CD4-positive, alpha-beta T cell treated with Interleukin-4 for 1 hour (primary cell): ENCODE measurements around the gene MET.
"Not testable (repeated sequence)": the region's sequence is repeated elsewhere in the genome, so short reads cannot be mapped to it uniquely, and the experiment has no call there.

Experiments used
- DNase-seq, 2 donors: peaks; one replicate each; pipeline ENCODE4 v3.0.0-alpha.2; 2020 to 2022

Gene MET

DNA sequence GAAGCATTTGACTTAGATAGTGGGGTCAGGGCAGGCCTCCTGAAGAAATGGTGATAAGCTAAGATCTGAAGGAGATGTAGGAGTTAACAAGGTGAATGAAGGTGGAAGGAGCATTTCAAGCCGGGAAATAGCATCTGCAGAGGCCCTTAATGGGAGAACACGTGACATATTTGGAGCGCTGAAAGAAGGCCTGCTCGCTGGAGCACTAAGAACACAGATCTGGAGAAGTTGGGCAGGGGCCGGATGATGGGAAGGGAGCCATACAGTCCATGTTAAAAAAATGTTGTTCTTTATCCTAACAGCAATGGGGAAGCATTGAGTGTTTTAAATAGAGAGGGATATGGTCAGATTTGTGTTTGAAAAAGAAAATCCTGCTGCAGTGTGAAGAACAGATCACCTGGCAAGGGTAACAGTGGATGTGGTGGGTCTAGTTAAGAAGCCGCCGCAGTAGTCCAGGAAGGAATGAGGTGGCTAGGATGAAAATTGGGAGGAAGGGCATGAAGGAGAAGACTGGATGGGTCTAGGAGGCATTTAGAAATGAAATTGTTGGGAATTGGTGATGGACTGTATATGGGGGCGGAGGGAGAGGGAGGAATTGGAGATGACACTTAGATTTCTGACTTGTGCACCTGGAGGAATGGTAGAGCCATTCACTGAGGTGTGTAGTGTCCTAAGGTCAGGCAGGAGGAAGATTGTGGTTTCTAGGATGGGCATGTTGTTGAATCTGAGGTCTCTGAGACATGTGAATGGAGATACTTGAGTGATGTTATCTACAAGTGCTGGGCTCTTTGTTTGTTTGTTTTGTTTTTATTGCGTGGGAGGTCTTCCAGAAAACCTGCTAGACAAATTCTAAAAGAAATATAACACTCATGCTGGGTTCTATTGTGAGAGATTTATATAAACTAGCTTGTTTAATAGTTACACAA lies 58.4 kb downstream of the MET start:
- DNase-seq, result no peak

DNA sequence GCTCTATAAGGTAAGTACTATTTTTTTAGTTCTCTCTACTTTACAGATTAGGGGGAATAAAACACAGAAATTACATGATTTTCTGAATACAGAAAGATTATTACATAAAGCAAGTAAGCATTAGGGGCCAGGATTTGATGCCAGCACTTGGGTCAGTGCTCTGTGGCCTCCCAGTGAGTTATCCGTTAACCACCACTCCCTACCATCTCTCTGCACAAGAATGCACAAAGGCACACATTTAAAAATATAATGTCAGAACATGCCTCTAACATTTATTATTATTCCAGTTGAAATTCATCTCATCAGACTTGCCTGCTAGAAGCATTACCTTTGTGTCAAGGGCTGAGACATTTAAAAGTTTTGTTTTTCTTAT lies 59.0 kb downstream of the MET start:
- no peak for DNase-seq

GRCh38 chr7:116731445-116732335 lies 59.7 kb downstream of the MET start:
- no peak for DNase-seq

GRCh38 chr7:116732788-116733694 lies 61.0 kb downstream of the MET start:
- no peak for DNase-seq

DNA sequence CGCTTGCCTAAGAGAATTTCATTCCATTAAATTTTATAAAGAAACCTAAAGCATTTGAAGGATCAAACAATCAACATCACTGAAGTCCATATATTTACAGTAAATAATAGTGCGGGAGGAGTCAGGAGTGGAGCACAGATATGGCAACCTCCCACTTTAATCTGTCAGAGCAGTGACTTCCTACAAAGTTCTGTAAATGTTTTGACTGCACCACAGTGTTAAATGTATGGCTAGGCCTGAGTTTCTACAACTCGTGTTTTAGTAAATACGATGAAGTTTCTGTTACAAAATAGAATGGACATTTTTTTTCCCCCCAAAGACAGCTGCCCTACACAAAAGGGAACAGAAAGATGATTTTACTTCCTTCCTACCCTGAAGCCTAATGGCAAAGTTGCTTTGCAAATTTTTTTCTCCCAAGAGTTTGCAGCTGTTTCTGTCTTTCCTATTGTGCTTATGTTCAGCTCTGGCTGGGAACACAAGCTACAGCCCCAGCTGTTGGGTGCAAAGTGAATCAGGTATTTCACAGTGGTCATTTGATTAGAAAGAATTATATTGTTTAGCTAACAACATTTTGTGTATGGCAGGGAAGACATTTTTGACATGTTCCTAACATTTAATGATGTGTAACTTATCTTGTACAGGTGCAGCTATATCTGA lies 62.1 kb downstream of the MET start:
- DNase-seq, result no peak

DNA sequence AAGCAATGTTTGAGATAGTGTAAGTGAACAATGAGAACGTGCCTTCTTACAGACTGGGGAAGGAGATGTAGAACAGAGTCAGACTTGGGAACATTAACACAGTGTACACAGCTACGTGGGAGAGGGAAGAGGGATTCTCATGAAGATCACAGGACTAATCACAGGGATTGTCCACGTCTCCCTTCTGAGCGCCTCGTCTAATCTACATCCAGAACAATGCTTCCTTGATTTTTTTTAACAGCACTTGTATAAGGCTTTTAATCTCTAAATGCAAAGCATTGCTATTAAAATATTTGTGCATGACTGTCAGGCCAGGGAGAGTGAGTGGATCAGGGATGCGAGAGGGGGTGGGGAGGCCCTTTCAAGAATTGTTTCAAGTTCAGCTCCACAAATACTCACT lies 62.7 kb downstream of the MET start:
- DNase-seq, result no peak

- DNase-seq, result no peak
These were observed 65.1 kb downstream of the MET start for GRCh38 chr7:116736927-116737715.

- no peak for DNase-seq
These were observed 66.4 kb downstream of the MET start for GRCh38 chr7:116738378-116738777.

- DNase-seq, result no peak
These were observed 67.3 kb downstream of the MET start for GRCh38 chr7:116739307-116739706.

- no peak for DNase-seq
These were observed 68.2 kb downstream of the MET start for GRCh38 chr7:116740231-116740630.

DNA sequence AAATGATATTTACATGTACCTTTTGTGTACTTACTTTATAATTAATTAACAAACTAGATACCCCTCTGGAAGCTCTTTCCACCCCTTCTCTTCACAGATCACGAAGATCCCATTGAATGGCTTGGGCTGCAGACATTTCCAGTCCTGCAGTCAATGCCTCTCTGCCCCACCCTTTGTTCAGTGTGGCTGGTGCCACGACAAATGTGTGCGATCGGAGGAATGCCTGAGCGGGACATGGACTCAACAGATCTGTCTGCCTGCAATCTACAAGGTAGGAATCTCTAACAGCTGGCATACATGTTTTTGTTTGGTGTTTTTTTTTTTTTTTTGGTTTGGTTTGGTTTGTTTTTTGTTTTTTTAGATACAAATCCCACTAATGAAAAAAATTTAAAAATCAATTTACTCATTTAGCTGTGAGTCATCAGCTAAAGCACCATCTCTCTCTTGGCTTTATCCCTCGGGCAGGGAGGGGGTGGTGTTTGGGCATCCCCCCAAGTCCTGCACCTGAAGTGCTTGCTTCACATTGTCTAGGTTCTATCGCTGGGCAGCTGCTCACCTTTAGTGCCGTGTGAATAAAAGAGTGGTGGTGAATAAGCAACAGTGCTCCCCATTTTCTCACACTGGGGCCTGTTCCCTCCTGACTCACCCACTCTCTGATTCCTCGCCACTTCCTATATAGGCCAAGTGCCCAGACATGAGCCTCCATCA lies 68.9 kb downstream of the MET start:
- DNase-seq, result no peak

DNA sequence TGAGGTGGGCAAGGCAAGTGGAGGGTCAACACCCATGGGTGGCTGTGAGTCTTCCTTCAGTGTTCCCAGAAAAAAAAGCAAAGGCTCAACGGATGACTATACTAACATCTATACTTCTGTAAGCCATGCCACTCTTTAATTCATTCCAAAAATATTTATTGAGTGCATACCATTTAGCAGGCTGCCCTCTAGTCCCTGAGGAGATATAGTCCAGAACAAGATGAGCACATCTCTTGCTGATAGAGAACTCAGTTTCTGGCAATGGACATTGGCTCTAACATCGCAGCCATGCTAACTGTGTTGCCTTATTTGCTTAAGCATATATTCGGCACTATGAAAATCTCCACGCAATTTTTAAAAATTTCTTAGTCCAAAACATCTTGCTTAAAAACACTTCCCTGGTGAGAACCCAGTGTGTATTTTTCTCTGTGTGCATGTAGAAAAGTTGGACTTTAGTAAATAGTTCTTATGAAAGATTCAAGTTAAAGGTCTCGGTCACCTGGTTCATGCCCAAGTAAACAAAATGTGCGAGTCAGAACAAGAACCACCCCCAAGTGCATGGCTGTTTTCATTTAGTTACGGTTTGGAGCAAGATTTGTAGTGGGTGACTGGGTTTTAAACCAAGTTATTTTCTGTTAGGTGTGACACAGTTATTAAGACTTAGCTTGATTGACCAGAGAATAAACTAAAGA lies 69.8 kb downstream of the MET start:
- DNase-seq, result no peak

GRCh38 chr7:116742641-116743040 lies 70.6 kb downstream of the MET start:
- DNase-seq, result no peak

GRCh38 chr7:116743835-116744234 lies 71.8 kb downstream of the MET start:
- DNase-seq, result not testable (repeated sequence)

DNA sequence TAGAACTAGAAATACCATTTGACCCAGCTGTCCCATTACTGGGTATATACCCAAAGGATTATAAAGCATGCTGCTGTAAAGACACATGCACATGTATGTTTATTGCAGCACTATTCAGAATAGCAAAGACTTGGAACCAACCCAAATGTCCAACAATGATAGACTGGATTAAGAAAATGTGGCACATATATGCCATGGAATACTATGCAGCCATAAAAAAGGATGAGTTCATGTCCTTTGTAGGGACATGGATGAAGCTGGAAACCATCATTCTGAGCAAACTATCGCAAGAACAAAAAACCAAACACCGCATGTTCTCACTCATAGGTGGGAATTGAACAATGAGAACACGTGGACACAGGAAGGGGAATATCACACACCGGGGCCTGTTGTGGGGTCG lies 74.4 kb downstream of the MET start:
- DNase-seq, result not testable (repeated sequence)

DNA sequence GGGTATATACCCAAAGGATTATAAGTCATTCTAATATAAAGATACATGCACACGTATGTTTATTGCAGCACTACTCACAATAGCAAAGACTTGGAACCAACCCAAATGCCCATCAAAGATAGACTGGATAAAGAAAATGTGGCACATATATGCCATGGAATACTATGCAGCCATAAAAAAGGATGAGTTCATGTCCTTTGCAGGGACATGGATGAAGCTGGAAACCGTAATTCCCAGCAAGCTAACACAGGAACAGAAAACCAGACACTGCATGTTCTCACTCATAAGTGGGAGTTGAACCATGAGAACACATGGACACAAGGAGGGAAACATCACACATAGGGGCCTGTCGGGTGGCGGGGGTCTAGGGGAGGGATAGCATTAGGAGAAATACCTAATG lies 79.1 kb downstream of the MET start:
- not testable (repeated sequence) for DNase-seq

- DNase-seq, result no peak
These were observed 80.5 kb downstream of the MET start for GRCh38 chr7:116752305-116753074.

- DNase-seq, result no peak
These were observed 81.1 kb downstream of the MET start for GRCh38 chr7:116753130-116753529.

GRCh38 chr7:116754186-116754585 lies 82.2 kb downstream of the MET start:
- DNase-seq, result no peak
